H1 (cell line): ENCODE data around the gene TAF9. TPM values are rescaled to one million over a fixed set of nuclear protein-coding genes. Genes with fewer than 3 reads are reported as not detected.

Experiments
- E2F6 ChIP-seq: IDR thresholded peaks from 2 replicates; pipeline ENCODE4 v1.6.1; 2012; ENCODE audit warnings: inconsistent platforms
- polyA plus RNA-seq, 7 experiments: library from polyadenylated mRNA; depleted of rRNA in 3 of 7; stranded (reverse) in 5 of 7; unstranded in 2 of 7; fragments of >200 nt in 5 of 7; fragments of 200-250 nt in 2 of 7; gene quantifications; 1 replicate in 5 of 7; 2 replicates in 1 of 7; 4 replicates in 1 of 7; pipeline versions ENCODE4 v1.2.1 to v1.2.3, GENCODE V29; 2011 to 2013; ENCODE audit warnings: missing spikeins in 2 of 7, mixed read lengths in 2 of 7
- total RNA-seq: library from RNA; stranded (reverse); fragmentation: NEBNext Ultra II Directional; extraction: Animal tissue kit (Norgen Biotek cat#: 25700); gene quantifications from 2 replicates; pipeline ENCODE4 v1.2.1, GENCODE V29; 2021

The TAF9 gene
- total and polyA plus RNA-seq, 2 of the 8 experiments (the other 6 are each of a cell fraction or from before 2014, with no cell fraction given), result 85.1 to 135 TPM

- TF ChIP-seq E2F6, result no peak
Measured at GRCh38 chr5:69317391-69317790, 51.9 kb downstream of the TAF9 start (continued).
